ENCODE results near the gene TMEM41B. TPM values are rescaled to one million over a fixed set of nuclear protein-coding genes. Genes with fewer than 3 reads are reported as not detected.

The TMEM41B gene
- total and polyA plus RNA-seq, 2 of the 8 experiments (the other 6 are each of a cell fraction or from before 2014, with no cell fraction given) = 24.3 to 50.1 TPM

DNA sequence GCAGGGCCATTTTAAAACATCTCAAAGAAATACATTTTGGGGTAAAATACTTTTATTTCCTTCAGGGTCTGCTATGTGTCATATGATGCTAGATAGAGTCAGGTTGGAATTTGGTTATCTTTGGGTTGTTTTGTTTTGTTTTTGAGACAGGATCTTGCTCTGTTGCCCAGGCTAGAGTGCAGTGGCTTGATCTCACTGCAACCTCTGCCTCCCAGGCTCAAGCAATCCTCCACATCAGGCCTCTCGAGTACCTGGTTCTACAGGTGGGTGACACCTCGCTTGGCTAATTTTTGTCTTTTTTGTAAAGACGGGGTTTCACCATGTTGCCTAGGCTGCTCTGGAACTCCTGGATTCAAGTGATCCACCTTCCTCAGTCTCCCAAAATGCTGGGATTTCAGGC, 66.5 kb downstream of the TMEM41B start:
- DNase-seq (ENCODE audit: low read depth in 1 of 2, low spot score in 2 of 2) (no peak), FAIRE-seq (no peak)
- Histone ChIP-seq H4K91ac (replicated peaks; ENCODE audit: insufficient read length, low read length) (no peak overlapping the region), H2BK20ac (ENCODE audit: low read length) (no peak overlapping the region), H3K14ac (ENCODE audit: insufficient read length) (no peak overlapping the region), H3K36me3 (ENCODE audit: control insufficient read depth in 2 of 4, insufficient read depth in 4 of 4, low read length in 3 of 4) (no peaks in the 10 kb centered on the region), H3K9ac (replicated peaks in 1 of 4; ENCODE audit: extremely low read depth in 1 of 4, low read depth in 3 of 4, low read length in 3 of 4) (no peak overlapping the region), H2BK120ac (replicated peaks; ENCODE audit: low read depth, low read length) (no peak overlapping the region), H4K5ac (ENCODE audit: insufficient read length, low read depth, low read length) (no peak overlapping the region), H2AFZ (ENCODE audit: low read length) (no peak overlapping the region), H2BK5ac (ENCODE audit: low read depth, low read length) (no peak overlapping the region), H3K4me2 (ENCODE audit: insufficient read depth in 1 of 2, low read depth in 2 of 2, low read length in 2 of 2) (no peak overlapping the region), H3K27ac (ENCODE audit: low read depth, low read length) (no peak overlapping the region), H3K18ac (ENCODE audit: extremely low read depth, low read length) (no peak overlapping the region), H3K23me2 (ENCODE audit: low read depth, low read length) (no peaks in the 10 kb centered on the region), H3K4me3 (ENCODE audit: extremely low read depth in 1 of 4, insufficient read depth in 2 of 4, low read depth in 3 of 4, low read length in 4 of 4) (no peak overlapping the region), H3K56ac (replicated peaks; ENCODE audit: insufficient read length, low read depth, low read length) (no peak overlapping the region), H3K4me1 (replicated peaks in 1 of 4; ENCODE audit: control insufficient read depth in 3 of 4, insufficient read depth in 4 of 4, low read length in 3 of 4) (no peaks in the 10 kb centered on the region), H2AK5ac (ENCODE audit: low read depth, low read length) (no peak overlapping the region), H3K27me3 (replicated peaks in 1 of 4; ENCODE audit: control insufficient read depth in 3 of 4, extremely low read depth in 1 of 4, insufficient read depth in 3 of 4, low read length in 3 of 4) (no peaks in the 10 kb centered on the region), H3K4ac (replicated peaks; ENCODE audit: insufficient read length, low read depth, low read length) (no peak overlapping the region), H2BK12ac (ENCODE audit: low read depth, low read length) (no peak overlapping the region), H4K8ac (ENCODE audit: extremely low read depth, insufficient read depth, low read length) (no peak overlapping the region), H3K9me3 (ENCODE audit: insufficient read depth in 2 of 2, low read depth in 1 of 2, low read length in 1 of 2) (no peaks in the 10 kb centered on the region), H3K79me1 (ENCODE audit: low read depth, low read length) (peaks cover 4% of the 10 kb centered on the region), H3K79me2 (ENCODE audit: control insufficient read depth in 1 of 2, insufficient read depth in 2 of 2, low read length in 2 of 2) (peaks cover 0 to 78% of the 10 kb centered on the region in 2 experiments; a peak in 2 of 4 replicates), H2BK15ac (ENCODE audit: low read length) (no peak overlapping the region), H4K20me1 (replicated peaks in 1 of 2; ENCODE audit: control insufficient read depth in 1 of 2, insufficient read depth in 2 of 2, low read length in 2 of 2) (peaks cover 2 to 9% of the 10 kb centered on the region in 2 experiments), H3K23ac (ENCODE audit: insufficient read length) (no peak overlapping the region)
- WGBS, 2 experiments (ENCODE audit: extremely low coverage in 1 of 2, insufficient coverage in 1 of 2, insufficient read length in 1 of 2, insufficient replicate concordance in 2 of 2, low coverage in 1 of 2, low lambda C conversion rate in 2 of 2, missing lambda C conversion rate in 1 of 2) = 91% methylated on average over 3 of the region's 3 CpGs; no CpG with 5 or more reads in 1 of the 2 experiments
- ChIA-PET CTCF (ENCODE audit: partially characterized antibody) (interaction anchor here (2.2 kb wide), 1 partner anchor 12 kb away, joined by 9 read pairs; no protein-coding TSS in a partner anchor), POLR2A (ENCODE audit: partially characterized antibody) (interaction anchor here (1.3 kb wide), 1 partner anchor 138 kb away, joined by 3 read pairs; no protein-coding TSS in a partner anchor)
- TF ChIP-seq SP1 (IDR thresholded peaks at IDR 0.05; ENCODE audit: low read depth, low read length) = no peak
- TF ChIP-seq GTF2F1 (IDR thresholded peaks at IDR 0.05; ENCODE audit: borderline replicate concordance, low read depth, low read length) = no peak

All from H1 (cell line).